Heart left ventricle (tissue), 16 donors: ENCODE data around the gene MIER1. TPM values are rescaled to one million over a fixed set of nuclear protein-coding genes. Genes with fewer than 3 reads are reported as not detected.

Source experiments
- ATAC-seq, 4 donors: fragments of 200-7000 bp; cut with Tn5 transposase; one replicate each; pipeline ENCODE4 v1.9.1; 2020 to 2022; ENCODE audit warnings: moderate library complexity in 4 of 4, mild to moderate bottlenecking in 3 of 4, moderate number of reproducible peaks in 1 of 4
- DNase-seq, 5 donors: peaks; one replicate each; pipeline ENCODE4 v3.0.0-alpha.2; 2020
- H3K27ac ChIP-seq, 12 donors: fragments of 200-600 bp; sonication (generic) in 4 of 12; one replicate each; pipeline versions ENCODE4 v1.5.0 to v1.8.0; 2016 to 2022; ENCODE audit warnings: mild to moderate bottlenecking in 2 of 12
- H3K27me3 ChIP-seq, 9 donors: fragments of 200-600 bp; sonication (generic) in 2 of 9; one replicate each; pipeline versions ENCODE4 v1.5.1 to v1.8.0; 2016 to 2022; ENCODE audit warnings: mild to moderate bottlenecking in 3 of 9
- H3K36me3 ChIP-seq, 9 donors: fragments of 200-600 bp; sonication (generic) in 2 of 9; one replicate each; pipeline versions ENCODE4 v1.5.0 to v1.8.0; 2018 to 2022; ENCODE audit warnings: mild to moderate bottlenecking in 2 of 9
- H3K4me1 ChIP-seq, 12 donors: fragments of 200-600 bp; sonication (generic) in 4 of 12; one replicate each; pipeline versions ENCODE4 v1.5.0 to v1.8.0; 2016 to 2022; ENCODE audit warnings: mild to moderate bottlenecking in 3 of 12
- H3K4me3 ChIP-seq, 12 donors: fragments of 200-600 bp; sonication (generic) in 4 of 12; one replicate each; pipeline versions ENCODE4 v1.5.0 to v1.8.0; 2017 to 2022; ENCODE audit warnings: mild to moderate bottlenecking in 9 of 12, moderate library complexity in 4 of 12
- H3K9me3 ChIP-seq, 12 donors: fragments of 200-600 bp; sonication (generic) in 4 of 12; one replicate each; pipeline versions ENCODE4 v1.5.0 to v1.8.0; 2016 to 2022; ENCODE audit warnings: mild to moderate bottlenecking in 1 of 12
- POLR2A ChIP-seq, 2 donors: fragments of 450-650 bp; IDR thresholded peaks; one replicate each; pipeline ENCODE4 v1.6.1; 2017; ENCODE audit warnings: antibody characterized with exemption in 2 of 2, mild to moderate bottlenecking in 2 of 2, moderate library complexity in 2 of 2
- WGBS, 4 donors: extraction: QIAGEN DNeasy Blood & Tissue Kit in 2 of 4; methylation state at CpG; one replicate each; pipeline versions ENCODE4 v1.1.5 to v1.1.7; 2013 to 2018; 5-methylcytosine and 5-hydroxymethylcytosine counted together
- intact Hi-C, 10 donors: fragments of 100-400 bp; cut with DNase I; formaldehyde crosslinking; loops; one replicate each; pipeline versions ENCODE4 v1.11.1 to v1.14.2; 2022
- polyA plus RNA-seq, 2 donors: library from polyadenylated mRNA; stranded (reverse); fragments of 200-250 nt; gene quantifications; one replicate each; pipeline ENCODE4 v1.2.3, GENCODE V29; 2013
- total RNA-seq, 9 donors: library from RNA; depleted of rRNA in 2 of 9; stranded (reverse); fragments of >200 nt in 2 of 9; fragmentation: NEBNext Ultra II Directional in 3 of 9; extraction: Animal tissue kit (Norgen Biotek cat#: 25700) in 3 of 9; gene quantifications; one replicate each; pipeline versions ENCODE4 v1.1.0 to v1.2.4, GENCODE V29; 2016 to 2023
- TF ChIP-seq, protein P1 (sequence below), 12 donors: fragments of 200-600 bp; sonication (generic) in 4 of 12; IDR thresholded peaks; one replicate each; pipeline versions ENCODE4 v1.5.0 to v1.8.0; 2018 to 2022; ENCODE audit warnings: antibody characterized with exemption in 12 of 12, mild to moderate bottlenecking in 5 of 12
- donor health status: ischemic (EF 13 %, LVEDD 7.1; RV severe dilation, severe dysfunction).
- donor health status: healthy with polysubstance abuse.
- donor health status: DM: no; HTN: yes; CAD: no.
- donor health status: DM: no; HTN: no; CAD: no.
- donor health status: ischemic (EF 25% LVEDD 6.9; RV normal size, moderate dysfunction).
- donor health status: ischemic (EF 25% LVEDD 5.7; RV mildly dilated, moderate dysfunction).
- donor health status: healthy.
- donor health status: DM: yes; HTN: yes; CAD: no.
- donor health status: ischemic (EF 35%, LVEDD 5.7; RV mildly dilated, moderate dysfunction).
- donor health status: nonischemic (EF 11% LVEDD 7.7; RV severe dilation, severe dysfunction).
- donor health status: DM: yes; HTN: yes; CAD: no.
- donor health status: PGD.
- donor health status: ischemic (EF 29% LVEDD 5.4; RV normal size, mild dysfunction).
- donor health status: nonischemic (EF 23%, LVEDD 6.1; RV moderate dilation, normal function).

The MIER1 gene
- total and polyA plus RNA-seq, 11 donors, result 7.3 to 23.8 (median 18.7) TPM

DNA sequence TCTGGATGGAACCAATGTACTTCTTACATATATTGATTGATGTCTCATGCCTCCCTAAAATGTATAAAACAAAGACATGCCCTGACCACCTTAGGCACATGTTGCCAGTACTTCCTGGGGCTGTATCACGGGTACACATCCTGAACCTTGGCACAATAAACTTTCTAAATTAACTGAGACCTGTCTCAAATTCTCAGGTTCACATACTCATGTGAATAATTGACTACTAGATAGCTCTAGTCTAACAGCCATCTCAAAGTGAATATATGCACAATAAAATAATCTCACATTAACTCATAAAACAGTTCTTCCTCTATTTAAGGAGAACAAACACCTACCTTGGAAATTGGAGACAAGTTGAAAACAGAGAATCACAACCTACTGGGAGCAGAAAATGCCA lies 5.7 kb upstream of the MIER1 start:
- DNase-seq, result no peak
- no peak for ATAC-seq
- Histone ChIP-seq H3K27ac (no peak overlapping the region), H3K9me3 (peaks cover 0 to 11% (median 0%) of the 10 kb centered on the region in 12 donors), H3K4me3 (no peak overlapping the region), H3K27me3 (no peaks in the 10 kb centered on the region), H3K36me3 (peaks cover 0 to 4% (median 0%) of the 10 kb centered on the region in 9 donors), H3K4me1 (peaks cover 0 to 16% (median 11%) of the 10 kb centered on the region in 12 donors)
- TF ChIP-seq, protein P1, sequence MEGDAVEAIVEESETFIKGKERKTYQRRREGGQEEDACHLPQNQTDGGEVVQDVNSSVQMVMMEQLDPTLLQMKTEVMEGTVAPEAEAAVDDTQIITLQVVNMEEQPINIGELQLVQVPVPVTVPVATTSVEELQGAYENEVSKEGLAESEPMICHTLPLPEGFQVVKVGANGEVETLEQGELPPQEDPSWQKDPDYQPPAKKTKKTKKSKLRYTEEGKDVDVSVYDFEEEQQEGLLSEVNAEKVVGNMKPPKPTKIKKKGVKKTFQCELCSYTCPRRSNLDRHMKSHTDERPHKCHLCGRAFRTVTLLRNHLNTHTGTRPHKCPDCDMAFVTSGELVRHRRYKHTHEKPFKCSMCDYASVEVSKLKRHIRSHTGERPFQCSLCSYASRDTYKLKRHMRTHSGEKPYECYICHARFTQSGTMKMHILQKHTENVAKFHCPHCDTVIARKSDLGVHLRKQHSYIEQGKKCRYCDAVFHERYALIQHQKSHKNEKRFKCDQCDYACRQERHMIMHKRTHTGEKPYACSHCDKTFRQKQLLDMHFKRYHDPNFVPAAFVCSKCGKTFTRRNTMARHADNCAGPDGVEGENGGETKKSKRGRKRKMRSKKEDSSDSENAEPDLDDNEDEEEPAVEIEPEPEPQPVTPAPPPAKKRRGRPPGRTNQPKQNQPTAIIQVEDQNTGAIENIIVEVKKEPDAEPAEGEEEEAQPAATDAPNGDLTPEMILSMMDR (IDR thresholded peaks at IDR 0.05), result no peak
- TF ChIP-seq POLR2A (IDR thresholded peaks at IDR 0.05), result no peak
- intact Hi-C loops, result loop anchor here in 1 of 10 donors (10.0 kb wide), 1 partner anchor 154 kb away; no protein-coding TSS in a partner anchor
- 90 to 95% (median 94%) methylated on average over 1 of the region's 1 CpG for WGBS, 4 donors

DNA sequence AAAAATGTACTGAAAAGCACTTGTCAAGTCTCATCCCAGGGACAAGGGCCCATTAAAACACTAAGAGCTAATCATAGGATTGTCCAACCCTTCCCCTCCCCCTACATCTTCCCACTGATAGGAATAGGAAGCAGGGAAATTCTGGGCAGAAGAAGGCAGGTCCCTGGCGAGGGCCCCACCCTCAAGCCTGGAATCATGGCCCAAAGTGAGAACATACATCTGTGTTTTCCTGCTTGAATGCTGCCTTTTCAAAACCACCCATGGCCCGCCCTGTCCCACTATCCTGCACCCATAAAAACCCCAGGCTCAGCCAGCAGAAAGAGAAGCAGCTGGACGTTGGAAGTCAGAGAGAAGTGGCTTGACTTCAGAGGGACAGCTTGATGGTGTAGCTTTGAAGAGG lies 5.0 kb upstream of the MIER1 start:
- 92 to 95% (median 94%) methylated on average over 3 of the region's 3 CpGs for WGBS, 4 donors

DNA sequence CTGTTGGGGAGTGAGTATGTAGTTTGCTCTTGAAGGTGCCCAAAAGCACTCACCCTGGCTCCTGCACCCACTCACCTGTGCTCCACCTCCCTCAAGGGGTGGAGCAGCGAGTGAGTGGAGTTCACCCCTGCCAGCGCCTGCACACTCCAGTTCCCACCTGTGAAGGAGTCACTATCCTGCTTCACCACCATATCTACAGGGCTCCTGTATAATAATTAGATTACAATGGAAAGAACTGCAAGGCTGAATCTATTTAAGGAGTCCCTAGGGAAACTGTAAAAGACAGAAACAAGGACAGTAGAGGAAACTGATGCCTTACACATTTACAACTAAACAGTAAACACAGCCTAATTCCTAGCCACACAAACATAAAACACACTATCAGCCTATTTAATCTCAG lies 4.2 kb upstream of the MIER1 start:
- 95 to 100% (median 99%) methylated on average over 2 of the region's 2 CpGs for WGBS, 4 donors
- peaks cover 0 to 11% (median 0%) of the 10 kb centered on the region in 12 donors for H3K9me3 ChIP-seq
- H3K27me3 ChIP-seq, result no peaks in the 10 kb centered on the region
- no peak overlapping the region for H3K27ac ChIP-seq
- no peak overlapping the region for H3K4me3 ChIP-seq
- H3K4me1 ChIP-seq, result peaks cover 0 to 20% (median 11%) of the 10 kb centered on the region in 12 donors
- H3K36me3 ChIP-seq, result peaks cover 0 to 4% (median 0%) of the 10 kb centered on the region in 9 donors
- DNase-seq (no peak), ATAC-seq (no peak)
- TF ChIP-seq, protein P1 (IDR thresholded peaks at IDR 0.05), result no peak
- no peak for TF ChIP-seq POLR2A (IDR thresholded peaks at IDR 0.05)
- intact Hi-C loops, result loop anchor here in 5 of 10 donors (5.0 to 10.0 kb wide), 4 partner anchors 132 to 666 kb away; partner anchors contain the start of genes SERBP1 (in 1 of the 5) and SLC35D1 (in 1 of the 5)

More for the DNA sequence above, 5.0 kb upstream of the MIER1 start:
- Histone ChIP-seq H3K4me1 (peaks cover 0 to 18% (median 11%) of the 10 kb centered on the region in 12 donors), H3K4me3 (no peak overlapping the region), H3K27ac (no peak overlapping the region), H3K36me3 (peaks cover 0 to 4% (median 0%) of the 10 kb centered on the region in 9 donors), H3K27me3 (no peaks in the 10 kb centered on the region), H3K9me3 (peaks cover 0 to 11% (median 0%) of the 10 kb centered on the region in 12 donors)
- intact Hi-C loops, result loop anchor here in 6 of 10 donors (5.0 to 10.0 kb wide), 4 partner anchors 132 to 665 kb away; partner anchors contain the start of genes SERBP1 (in 1 of the 6) and SLC35D1 (in 1 of the 6)
- DNase-seq, result no peak
- ATAC-seq, result no peak
- TF ChIP-seq, protein P1 (IDR thresholded peaks at IDR 0.05), result no peak
- no peak for TF ChIP-seq POLR2A (IDR thresholded peaks at IDR 0.05)

DNA sequence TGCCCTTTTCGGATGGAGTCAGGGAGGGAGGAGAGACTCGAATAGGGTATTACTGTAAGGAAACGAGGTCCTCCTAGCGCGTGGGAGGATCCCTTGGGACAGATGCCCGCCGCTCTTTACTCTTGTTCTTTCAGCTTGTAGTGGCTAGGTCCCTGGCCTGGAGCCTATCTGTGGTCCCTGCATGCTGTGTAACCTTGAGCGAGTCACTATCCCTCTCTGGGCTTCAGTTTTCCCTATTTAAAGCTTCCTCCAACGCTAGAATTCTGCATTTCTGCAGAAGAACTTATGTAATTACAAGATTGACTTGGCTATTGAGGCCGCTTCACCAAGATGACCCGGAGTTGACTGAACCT lies 744 bp downstream of the MIER1 start:
- ATAC-seq (peak in 2 of 4 donors; percentile 1 to 2), DNase-seq (no peak)
- peak overlapping the region; percentile 82 to 96 (median 92) for H3K27ac ChIP-seq
- no peaks in the 10 kb centered on the region for H3K27me3 ChIP-seq
- H3K4me3 ChIP-seq, result peak overlapping the region; percentile 61 to 93 (median 76)
- intact Hi-C loops, result loop anchor here in 4 of 10 donors (5.0 to 10.0 kb wide), 4 partner anchors 127 to 671 kb away; partner anchors contain the start of genes SLC35D1 (in 2 of the 4) and SERBP1 (in 1 of the 4)
- no peaks in the 10 kb centered on the region for H3K9me3 ChIP-seq
- peaks cover 0 to 7% (median 0%) of the 10 kb centered on the region in 9 donors for H3K36me3 ChIP-seq
- 5 to 8% (median 6%) methylated on average over 11 of the region's 11 CpGs for WGBS, 4 donors
- H3K4me1 ChIP-seq, result peaks cover 3 to 40% (median 27%) of the 10 kb centered on the region in 12 donors
- TF ChIP-seq POLR2A (IDR thresholded peaks at IDR 0.05), result no peak
- TF ChIP-seq, protein P1 (IDR thresholded peaks at IDR 0.05), result no peak
